NCI-H2029 treated with DMSO at 0.1 percent for 48 hours (cell line): ENCODE measurements around the gene SCGB2A2.

ENCODE experiments used
- DNase-seq: peaks from one replicate; lab custom pipeline; 2025; lab: John Stamatoyannopoulos, UW

Gene SCGB2A2

DNA sequence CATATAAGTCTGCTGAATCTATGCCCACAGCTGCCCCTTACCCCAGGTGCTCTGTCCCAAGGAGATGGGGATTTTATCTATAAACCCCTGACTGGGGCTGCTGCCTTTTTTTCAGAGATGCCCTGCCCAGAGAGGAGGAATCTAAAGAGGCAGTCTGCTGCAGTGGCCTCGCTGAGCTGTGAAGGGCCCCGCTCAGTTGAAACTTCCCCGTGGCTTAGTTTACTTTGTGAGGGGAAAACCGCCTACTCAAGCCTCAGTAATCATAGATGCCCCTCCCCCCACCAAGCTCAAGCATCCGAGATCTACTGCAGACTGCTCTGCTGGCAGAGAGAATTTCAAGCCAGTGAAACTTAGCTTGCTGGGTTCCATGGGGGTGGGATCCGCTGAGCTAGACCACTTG, 36.3 kb downstream of the SCGB2A2 start:
- DNase-seq: no peak

DNA sequence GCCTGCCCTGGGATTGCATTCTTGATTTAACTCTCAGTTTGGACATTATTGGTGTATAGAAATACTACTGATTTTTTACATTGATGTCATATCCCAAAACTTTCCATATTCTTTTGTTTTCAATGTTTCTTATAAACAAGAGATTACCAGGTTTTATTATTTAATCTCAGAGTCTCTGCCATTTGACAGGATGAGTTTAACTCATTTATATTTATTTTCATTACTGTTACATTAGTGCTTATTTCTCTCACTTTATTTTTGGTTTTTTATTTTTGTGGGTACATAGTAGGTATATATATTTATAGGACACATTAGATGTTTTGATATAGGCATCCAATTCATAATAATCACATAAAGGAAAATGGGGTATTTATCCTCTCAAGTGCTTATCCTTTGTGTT, 38.0 kb downstream of the SCGB2A2 start:
- no peak for DNase-seq

DNA sequence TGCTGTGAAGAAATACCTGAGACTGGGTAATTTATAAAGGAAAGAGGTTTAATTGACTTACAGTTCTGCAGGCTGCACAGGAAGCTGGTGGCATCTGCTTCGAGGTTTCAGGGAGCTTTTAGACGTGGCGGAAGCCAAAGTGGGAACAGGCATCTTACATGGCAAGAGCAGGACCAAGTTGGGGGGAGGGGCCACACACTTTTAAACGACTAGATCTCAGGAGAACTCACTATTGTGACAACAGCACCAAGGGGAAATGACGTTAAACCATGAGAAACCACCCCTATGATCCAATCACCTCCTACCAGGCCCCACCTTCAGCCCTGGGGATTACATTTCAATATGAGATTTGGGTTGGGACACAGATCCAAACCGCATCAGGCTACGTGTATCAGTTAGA, 40.0 kb downstream of the SCGB2A2 start:
- DNase-seq: no peak

DNA sequence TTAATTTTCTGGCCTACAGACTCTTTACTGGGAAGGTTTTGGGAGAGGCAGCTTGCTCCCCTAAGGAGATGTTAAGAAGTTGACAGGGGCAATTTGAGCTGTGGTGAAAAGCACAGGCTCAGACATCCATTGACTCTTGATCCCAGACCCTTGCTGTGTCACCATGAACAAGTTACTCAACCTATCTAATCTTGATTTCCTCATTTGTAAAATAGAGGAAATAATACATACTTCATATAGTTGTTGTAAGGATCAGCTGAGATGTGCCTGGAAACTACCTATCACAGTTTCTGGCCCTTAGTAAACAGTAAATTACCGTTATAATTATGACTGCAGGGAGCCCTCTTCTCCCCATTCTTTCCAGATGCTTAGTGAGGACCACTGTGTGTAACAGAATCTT, 45.5 kb downstream of the SCGB2A2 start:
- DNase-seq: no peak

DNA sequence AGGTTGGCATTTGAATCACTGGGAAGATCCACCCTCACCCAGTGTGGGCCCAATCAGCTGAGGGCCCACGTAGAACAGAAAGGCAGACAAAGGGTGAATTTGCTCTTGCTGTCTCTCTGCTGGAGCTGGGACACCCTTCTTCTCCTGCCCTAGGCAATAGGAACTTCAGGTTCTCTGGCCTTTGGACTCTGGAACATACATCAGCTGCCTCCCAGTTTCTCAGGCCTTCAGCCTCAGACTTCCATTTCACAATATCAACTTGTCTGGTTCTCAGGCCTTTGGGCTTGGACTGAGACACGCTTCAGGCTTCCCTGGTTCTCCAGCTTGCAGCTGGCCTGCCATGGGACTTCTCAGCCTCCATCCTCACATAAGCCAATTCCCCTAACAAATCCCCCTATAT, 52.6 kb downstream of the SCGB2A2 start:
- no peak for DNase-seq
